ENCODE measurements around the gene GFOD1.

GRCh38 chr6:13473768-13474165, 13.6 kb downstream of the GFOD1 start:
- TF ChIP-seq ZNF384 (IDR thresholded peaks at IDR 0.05) (no peak), PKNOX1 (IDR thresholded peaks at IDR 0.05) (no peak), ARNT (IDR thresholded peaks at IDR 0.05) (no peak), HDGF (IDR thresholded peaks at IDR 0.05; ENCODE audit: borderline replicate concordance) (no peak), ELF4 (IDR thresholded peaks at IDR 0.05) (no peak), BHLHE40 (IDR thresholded peaks at IDR 0.05; ENCODE audit: borderline replicate concordance) (no peak), FOXK2 (IDR thresholded peaks at IDR 0.05) (no peak)
